ENCODE results near the gene RBM5.

The RBM5 gene

DNA sequence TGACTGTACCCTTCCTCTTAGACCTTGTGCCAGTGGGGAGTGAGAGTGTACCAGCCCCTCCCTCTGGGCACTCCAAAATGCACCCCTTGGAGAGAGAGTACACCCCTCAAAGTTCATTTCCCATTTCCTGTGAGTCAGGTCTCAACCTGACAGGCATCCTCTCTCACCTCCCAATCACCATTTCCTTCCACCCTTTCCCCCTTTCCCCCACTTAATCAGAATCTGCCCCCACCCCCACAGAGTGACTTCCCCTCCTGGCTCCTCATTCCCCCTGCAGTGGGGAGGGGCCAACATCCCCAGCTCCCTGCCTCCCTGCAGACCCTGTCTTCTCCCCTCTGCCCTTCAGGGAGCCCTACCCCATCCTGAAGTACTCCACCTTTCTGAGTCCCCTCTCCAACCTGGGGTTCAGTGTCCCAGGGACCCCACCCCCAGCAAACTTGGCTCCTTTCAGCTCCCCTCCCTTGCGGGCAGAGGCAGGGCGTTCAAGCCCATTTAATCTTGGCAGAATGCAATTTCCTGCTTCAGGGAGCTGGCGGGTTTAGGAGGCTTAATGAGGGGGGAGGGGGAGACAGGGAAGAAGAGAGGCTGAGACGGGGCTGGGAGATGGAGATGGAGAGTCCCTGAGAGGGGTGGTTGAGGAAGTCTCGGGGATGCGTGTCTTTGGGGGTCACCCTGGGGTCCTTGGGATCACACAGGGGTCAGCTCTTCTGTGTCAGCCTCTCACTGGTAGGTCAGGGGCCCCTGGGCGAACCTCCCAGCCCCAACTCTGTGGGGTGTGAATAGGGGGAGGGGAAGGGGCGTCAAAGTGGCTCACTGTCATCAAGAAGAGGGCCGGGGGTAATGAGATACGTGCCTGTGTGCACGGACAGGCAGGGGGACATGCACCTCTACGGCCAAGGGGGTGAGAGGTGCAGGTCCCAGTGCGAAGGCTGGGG, 49.8 kb downstream of the RBM5 start:
- no peak for DNase-seq (ENCODE audit: low read depth in 1 of 2, low spot score in 1 of 2)

DNA sequence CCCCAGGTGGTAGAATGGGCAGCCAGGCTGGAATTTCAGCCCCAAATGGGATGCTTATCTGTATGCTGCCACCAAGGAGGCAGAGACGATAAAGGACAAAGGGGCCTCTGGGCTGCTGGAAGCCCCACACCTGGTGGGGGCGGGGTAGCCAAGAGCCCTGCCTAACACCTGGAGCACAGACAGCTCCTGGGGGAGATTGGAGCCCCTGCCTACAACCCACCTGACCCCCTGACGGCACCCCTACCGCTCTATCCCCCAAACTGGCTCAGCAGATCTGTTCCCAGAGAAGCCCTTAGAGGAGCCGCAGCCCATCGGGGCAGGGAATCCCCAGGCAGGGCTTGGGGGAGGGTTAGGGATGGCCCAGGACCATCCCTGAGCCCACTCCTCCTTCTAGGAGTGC, 50.6 kb downstream of the RBM5 start:
- DNase-seq (ENCODE audit: low read depth in 1 of 2, low spot score in 1 of 2), result no peak

DNA sequence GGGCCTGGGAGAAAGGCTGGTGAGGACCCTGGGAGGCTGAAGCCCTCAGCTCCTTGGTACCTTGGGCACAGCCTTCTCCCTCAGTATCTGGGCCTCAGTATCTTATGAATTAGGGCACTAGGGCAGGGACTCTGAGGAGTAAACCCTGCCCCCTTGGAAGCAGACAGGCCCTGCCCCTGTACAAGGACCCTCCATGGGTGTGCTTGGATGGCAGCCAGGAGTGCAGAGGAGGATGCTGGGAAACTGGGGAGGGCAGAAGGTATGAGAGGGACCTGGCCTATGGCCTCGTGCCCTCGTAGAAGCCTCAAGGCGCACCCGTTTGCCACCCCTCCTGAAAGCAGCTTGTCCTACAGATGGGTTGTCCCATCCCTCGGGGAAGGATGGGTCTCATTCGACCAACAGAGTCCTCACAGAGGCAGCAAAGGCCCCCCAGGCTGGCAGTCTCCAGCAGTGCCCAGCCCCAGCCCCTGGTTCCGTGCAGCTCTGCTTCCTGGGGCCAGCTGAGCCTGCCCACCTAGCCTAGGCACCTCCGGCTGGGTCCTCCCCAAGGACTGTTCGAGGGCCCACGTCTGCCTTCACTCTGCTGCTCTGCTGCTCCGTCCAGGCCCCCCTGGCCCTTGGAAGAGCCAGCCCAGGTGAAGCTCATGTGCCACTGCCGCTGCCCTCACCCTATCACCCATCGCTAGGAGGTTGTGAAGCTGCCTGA, 51.2 kb downstream of the RBM5 start:
- DNase-seq (ENCODE audit: low read depth in 1 of 2, low spot score in 1 of 2), result no peak

DNA sequence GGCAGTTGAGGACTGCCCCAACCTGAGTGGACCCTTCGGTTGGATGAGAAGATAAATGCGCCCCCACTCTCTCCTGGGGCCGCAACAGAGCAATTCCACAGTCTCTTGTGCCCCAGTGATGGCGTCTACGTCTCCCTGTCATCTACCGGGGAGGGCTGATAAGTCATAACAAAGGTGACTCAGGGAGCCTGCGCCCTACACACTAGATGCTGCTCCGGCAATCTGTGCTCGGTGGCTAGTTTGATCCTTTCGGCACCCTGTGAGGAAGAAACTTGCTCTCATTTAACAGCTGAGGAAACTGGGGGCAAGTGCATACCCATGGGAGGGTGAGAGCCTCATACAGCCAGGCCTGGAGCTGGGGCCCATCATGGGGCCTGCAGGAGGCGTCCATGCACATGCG, 52.3 kb downstream of the RBM5 start:
- no peak for DNase-seq (ENCODE audit: low read depth in 1 of 2, low spot score in 1 of 2)

DNA sequence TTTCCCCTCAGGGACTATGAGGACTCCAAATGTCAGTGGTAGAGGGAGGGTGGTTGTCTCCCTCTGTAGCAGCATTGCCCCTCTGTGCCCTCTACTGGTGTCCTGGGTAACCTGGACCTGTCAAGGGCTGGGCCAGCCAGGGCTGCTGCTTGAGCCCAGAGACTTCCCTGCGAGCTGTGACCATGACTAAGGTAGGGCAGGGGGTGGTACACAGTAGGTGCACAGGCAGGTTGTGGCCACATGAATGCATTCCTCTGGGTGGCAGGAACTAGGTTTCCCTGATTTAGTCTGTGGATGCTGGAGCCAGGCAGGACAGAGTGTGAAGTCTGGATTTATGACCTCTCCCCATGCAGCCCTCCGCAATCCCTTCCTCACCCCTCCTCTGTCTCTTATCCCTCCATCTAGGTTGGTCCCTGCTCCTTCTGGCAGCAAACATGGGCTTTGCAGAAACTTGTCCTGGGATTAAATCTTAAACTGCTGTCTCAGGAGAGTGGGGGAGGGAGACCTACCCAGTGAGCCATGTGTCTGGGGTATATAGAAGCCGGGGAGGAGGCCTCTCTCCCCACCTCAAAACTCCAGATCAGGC, 57.7 kb downstream of the RBM5 start:
- DNase-seq (ENCODE audit: low read depth in 1 of 2, low spot score in 1 of 2), result no peak

DNA sequence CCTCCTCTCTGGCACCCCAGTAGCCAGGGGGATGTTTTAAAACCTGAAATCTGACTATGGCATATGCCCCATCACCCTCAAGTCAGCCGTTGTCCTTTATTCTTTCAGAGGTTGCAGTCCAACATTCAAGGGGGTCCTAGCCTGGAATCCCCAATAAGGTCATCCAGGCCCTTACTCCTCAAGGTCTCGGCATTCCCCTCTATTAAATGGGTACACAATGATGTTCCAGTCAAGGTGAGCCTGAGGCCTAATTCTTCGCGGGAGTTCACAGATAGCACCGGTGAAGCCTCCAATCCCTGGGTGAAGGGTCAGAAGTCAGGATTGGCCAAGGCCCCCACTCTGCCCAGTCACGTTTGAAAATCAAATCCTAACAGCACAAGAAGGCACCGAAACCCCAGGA, 58.3 kb downstream of the RBM5 start:
- no peak for DNase-seq (ENCODE audit: low read depth in 1 of 2, low spot score in 1 of 2)

DNA sequence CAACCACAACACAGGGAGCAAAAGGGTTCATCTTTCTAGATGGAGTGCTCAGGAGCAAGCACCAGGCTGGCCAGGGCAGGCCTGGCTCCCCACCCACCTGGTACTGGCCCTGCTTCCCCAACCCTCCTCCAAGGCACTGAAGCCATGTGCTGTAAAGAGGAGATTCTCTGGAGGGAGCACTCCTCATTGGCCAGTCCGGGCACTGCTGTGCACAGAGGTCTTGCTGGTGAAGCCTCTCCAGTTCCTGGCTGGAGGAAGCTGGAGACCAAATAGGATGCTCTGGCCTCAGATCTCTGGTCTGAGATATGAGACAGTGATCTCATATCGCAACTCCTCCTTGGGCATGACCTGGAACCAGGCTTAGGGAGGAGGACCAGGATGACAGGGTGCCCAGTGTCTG, 58.7 kb downstream of the RBM5 start:
- no peak for DNase-seq (ENCODE audit: low read depth in 1 of 2, low spot score in 1 of 2)

DNA sequence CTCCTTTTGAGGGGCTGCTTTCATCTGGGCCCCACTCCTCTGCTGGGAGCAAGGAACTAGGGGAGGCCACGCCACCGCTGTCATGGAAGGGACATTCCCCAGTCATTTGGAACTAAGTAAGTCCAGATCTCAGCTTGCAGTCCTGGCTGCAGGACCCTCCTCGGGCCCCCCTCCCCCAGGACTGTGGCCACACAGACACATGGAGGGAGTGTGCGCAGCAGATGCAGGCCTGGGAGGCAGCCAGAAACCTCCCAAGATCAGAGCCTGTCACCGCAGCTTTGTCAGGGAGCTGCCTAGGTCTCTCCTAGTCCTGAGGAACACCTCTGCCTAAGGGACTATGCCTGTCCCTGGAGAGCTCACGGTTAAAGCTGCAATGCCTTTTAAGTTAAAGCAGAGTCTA, 59.1 kb downstream of the RBM5 start:
- no peak for DNase-seq (ENCODE audit: low read depth in 1 of 2, low spot score in 1 of 2)

DNA sequence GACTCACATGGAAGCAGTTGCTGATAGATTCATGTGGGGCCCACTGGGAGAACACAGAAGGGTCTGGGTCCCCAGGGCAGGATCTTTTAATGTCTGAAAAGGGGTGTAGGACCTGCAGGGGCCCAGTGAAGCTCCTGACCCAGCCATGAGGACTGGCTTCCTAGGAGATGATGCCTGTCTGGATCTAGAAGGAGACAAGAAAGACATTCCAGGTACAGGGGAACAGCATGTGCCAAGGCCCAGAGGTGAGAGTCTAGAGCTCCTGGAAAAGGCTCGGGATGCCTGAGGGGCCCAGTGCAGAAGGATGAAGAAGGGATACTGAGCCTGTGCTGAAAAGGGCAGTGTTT, 61.7 kb downstream of the RBM5 start:
- DNase-seq (ENCODE audit: low read depth in 1 of 2, low spot score in 1 of 2), result no peak

DNA sequence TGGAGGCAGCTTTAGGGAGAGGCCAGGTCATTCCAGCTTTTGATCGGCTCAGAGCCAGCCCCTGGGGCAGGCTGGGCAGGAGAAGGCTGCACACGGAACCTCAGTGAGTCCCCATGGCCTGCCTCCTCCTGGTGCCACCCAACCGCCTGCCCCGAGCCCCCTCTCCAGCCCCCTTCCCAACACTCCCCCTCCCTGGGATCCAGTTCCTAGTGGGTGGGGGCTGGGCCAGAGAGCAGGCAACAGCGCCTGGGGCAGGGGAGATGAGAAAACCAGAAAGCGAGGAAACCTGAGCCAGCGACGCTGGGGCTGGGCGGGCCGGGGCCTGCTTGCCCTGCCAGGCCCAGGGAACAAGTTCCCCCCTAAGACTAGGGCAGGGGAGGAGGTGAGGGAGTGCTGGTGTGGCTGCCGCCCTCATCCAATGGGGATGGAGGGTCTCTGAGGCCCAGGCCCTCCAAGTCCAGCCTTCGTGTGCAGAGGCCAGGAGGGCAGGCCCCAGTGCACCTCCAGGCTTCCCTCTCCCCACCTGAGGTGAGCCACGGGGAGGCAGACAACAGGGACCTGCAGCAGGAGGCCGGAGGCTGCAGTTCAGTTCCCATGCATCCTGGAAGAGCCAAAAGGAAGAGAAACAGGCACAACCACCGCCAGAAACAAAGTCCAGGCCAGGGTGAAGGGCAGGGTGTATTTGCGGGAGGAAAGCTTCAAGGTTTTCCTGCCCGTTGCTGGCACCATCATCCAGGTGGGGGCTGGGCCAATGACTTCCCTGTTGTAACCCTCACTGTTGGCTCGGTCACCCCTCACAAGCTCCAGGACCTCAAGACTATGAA, 62.4 kb downstream of the RBM5 start:
- DNase-seq (ENCODE audit: low read depth in 1 of 2, low spot score in 1 of 2), result no peak

DNA sequence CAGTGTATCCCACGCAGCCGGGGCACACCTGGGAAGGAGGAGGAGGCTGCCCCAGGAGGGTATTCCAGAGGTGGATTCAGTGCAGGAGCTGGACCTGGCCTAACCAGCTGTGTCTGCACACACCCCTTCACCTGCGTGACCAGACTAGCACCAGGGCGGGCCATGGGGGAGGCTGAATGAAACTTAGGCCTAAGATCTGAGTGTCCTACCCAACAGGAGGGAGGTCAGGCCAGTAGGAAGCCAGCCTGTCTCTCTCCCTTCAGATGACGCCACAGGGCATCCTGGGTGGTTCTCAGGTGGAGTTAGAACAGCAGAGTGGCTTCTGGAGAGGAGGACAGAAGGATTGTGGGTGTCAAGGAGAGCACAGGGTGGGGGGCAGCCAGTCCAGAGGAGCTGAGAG, 63.0 kb downstream of the RBM5 start:
- DNase-seq (ENCODE audit: low read depth in 1 of 2, low spot score in 1 of 2), result no peak

DNA sequence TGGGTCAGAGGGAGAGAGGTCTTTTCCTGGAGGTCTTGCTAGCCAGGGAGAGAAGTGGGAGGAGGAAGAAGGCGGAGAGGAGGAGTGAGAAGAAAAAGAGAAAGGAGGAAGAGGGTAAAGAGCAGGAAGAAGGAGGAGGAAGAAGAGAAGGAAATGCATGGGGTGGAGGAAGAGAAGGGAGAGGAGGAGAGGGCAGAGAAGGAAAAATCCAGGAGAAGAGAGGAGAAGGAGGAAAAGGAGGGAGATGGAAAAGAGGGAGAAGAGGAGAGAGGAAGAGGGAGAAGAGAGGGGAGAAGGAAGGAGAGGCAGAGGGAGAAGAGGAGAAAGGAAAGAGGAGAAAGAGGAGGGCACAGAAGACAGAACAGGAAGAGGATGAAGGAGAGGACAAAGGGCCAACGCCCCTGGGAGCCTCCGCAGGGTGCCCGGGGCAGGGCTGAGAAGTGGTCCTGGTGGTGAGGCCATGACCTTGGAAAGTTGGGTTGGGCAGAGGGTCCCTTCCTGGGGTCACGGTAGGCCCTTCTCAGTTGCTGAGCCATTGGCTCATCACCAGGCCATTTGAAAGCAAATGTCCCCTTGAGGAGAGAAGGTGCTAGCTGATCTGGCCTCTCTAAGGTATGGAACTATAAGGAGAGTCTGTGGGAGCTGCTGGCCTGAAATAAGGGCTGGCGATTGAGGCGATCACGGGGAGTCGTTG, 65.2 kb downstream of the RBM5 start:
- no peak for DNase-seq (ENCODE audit: low read depth in 1 of 2, low spot score in 1 of 2)

DNA sequence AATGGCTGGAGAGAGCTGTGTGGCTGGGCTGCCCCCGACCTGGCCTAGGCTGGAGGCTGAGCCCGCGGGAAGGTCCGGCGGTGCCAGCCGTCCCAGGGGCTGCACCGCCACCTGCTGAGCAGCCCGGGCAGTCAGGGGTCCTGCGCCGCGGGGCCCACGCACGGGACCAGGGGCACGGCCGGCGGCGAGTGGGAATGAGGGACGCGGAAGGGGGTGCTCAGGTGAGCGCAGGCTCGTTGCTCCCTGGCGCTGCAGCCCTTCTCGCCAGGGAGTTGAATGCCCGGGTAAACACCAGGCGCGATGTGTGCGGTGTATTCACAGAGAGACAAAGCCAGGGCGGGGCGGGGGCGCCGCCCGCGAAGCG, 65.7 kb downstream of the RBM5 start:
- DNase-seq (ENCODE audit: low read depth in 1 of 2, low spot score in 1 of 2), result peak in 1 of 2 donors; percentile 36

DNA sequence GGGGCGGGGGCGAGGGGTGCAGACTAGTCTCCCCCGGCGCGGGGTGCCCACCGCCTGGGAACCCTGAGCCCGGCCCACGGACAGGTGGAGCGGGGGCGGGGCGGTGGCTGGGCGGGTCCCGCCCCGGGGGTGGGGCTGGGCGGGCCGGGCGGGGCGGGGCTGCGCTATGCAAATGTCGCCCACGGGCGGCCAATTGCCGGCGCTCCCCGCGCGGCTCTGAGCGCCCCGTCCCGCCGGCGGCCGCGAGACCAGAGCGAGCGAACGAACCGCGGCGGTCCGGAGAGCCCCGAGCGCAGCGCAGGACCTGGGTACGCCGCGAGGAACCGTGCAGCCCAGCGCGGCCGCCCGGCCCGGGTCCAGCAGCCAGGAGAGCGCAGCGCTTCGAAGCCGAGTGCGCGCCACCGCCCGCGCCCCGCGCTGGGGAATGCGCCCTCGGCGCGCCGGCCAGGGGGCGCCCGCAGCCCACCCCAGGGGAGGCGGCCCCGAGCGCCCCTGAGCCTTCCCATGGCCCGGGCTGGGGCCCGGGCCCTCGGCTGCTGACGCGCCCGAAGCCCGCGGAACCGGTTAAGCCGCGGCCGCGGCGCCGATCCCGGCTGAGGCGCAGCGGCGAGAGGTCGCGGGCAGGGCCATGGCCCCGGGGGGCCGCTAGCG, 66.2 kb downstream of the RBM5 start, which contains the start of gene SEMA3F:
Gene SEMA3F, plus strand, starts transcription at position 485 of the 651 bp plus-strand sequence. CDS start 4,299 bp downstream, outside the sequence.
- DNase-seq (ENCODE audit: low read depth in 1 of 2, low spot score in 1 of 2), result peak in 1 of 2 donors; percentile 34

DNA sequence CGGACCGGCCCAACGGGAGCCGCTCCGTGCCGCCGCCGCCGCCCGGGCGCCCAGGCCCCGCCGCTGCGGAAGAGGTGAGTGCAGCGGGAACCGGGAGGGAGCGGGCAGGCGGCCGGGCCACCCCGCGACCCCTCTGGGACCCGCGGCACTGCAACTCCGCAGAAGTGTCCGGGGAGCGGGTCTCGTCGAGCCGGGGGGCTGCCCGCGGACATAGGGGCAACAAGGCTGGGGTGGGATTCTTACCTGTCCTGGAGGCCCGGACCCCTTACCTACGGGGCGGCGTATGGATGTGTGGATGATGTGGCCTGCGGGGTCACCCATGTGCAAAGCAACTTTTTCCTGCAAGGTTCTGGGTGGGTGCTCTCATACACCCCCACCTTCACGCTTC, 66.8 kb downstream of the RBM5 start:
- no peak for DNase-seq (ENCODE audit: low read depth in 1 of 2, low spot score in 1 of 2)

DNA sequence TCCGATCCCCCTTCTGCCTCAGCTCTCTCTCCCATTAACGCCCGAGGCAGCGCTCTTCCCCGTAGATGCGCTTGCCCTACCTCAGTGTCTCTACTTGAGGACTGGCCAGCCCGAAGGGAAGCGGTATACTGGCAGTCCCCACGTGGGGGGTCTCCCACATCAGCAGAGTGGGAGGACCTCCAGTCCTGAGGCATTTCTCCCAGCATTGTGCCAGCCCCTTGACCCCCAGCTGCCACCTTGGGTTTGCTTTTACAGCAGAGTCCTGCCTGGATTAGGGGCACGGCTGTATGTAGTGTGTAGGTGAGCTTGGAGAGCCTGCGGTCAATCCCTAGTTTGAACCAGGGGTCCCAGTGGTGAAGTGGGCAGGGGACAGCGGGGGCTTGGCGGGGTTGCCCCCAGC, 67.2 kb downstream of the RBM5 start:
- DNase-seq (ENCODE audit: low read depth in 1 of 2, low spot score in 1 of 2), result no peak

DNA sequence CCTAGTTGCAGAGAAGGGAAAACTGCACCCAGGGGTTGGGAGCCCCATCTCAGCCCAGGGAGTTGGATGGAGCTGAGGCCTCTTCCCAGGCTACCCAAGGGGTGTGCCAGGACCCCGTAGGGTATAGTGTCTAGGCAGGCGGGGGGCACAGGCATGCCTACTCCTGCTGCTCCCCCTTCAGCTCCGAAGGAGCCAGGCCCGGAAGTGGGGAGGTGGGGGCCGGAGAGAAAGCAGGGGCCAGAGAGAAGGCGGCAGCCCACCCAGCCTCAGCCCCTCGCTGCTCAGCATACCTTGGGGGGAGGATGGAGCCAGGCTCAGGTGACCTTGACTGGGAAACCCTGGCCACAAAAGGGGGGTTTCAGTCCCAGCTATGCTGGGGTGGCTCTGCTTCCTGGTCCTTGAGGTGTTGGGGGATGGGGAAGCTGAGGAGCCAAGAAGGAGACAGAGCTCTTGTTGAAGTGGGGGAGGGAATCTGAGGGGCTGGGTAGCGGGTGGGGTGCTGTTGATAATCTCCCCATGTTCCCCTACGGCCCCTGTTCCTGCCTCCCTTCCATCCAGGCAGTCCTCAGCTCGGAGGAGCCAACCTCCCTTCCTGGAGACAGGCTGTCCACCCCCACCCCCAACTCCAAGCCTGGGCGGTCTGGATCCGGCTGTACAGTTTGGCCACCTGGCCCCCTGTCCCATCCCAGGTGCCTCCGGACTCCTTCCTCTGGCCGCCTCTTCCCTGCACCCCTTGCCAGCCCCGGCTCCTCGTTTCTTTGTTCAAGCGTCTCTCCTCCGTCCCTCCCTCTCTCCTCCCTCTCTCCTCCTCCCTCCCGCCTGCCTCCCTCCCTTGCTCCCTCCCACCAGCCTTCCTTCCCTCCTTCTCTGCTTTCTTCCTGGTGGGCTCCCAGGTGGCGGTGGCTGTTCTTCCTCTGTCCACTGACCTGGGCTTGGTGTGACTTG, 68.1 kb downstream of the RBM5 start:
- DNase-seq (ENCODE audit: low read depth in 1 of 2, low spot score in 1 of 2), result no peak

DNA sequence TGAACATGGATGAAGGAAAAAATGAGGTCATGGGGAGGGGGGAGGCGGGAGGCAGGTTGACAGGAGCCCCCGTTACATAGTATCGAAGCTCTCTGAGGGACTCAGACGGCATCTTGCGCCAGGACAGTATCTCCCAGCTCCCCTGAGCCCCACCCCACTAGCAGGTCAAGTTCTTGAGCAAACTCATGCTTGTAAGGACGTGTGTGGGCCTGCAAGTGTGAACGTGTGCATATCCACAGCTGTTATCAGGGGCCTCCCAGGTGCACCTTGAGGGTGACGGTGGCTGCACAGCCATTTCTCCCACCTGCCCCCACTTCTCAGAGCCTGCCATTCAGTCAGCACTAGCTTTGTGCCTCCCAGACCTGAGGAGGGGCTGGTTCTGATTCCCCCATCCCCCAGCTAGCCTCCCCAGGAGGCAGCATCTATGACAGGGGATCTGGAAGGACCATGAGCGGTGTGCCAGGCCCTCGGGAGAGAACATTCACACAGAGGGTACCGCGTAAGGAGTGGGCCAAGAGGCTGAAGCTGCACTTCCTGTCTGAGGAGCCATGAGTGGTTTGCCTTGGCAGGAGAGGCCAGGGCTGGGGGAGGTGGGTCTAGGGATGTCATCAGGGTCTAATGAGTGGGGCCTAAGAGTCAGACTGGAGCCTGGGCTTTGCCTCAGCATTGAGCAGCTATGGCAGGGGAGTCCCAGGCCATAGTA, 69.3 kb downstream of the RBM5 start:
- no peak for DNase-seq (ENCODE audit: low read depth in 1 of 2, low spot score in 1 of 2)
